GM13976 (cell line): ENCODE measurements around the gene CASKIN2.

Source experiments
- DNase-seq: peaks from one replicate; pipeline ENCODE4 v3.0.0; 2012; ENCODE audit warnings: low spot score
- in situ Hi-C: fragments of 300-500 bp; cut with MboI; formaldehyde crosslinking; loops from one replicate; pipeline ENCODE4 v1.12.0; 2022; ENCODE audit warnings: low sequenced_read_pairs, mixed read lengths, inconsistent platforms; ENCODE audit not compliant: unreplicated experiment
- TF ChIP-seq, protein P1 (sequence below): IDR thresholded peaks from 2 replicates; pipeline ENCODE4 v1.5.1; 2012; ENCODE audit warnings: borderline replicate concordance, mild to moderate bottlenecking; ENCODE audit not compliant: insufficient read depth; ENCODE audit errors: extremely low read depth, missing control alignments, control extremely low read depth

Gene CASKIN2

DNA sequence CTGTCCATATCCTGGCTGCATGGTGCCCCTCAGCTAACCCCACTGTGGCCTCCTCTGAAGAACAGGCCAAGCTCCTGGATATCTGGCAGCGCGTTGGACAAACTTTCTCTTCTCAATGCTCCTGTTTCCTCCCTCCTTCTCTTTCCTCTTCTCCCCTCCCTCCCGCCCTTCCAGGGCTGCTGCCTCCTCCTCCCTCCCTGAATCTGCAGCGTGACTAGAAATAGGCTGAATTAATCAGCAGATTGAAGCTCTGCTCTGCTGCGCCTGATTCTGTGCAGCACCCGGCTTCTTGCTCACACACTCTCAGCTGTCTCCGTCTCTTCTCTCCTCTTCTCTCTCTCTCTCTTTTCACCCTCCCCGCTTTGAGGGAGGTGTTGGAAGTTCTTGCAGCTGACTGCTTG, 39.1 kb downstream of the CASKIN2 start:
- no peak for DNase-seq
- TF ChIP-seq, protein P1, sequence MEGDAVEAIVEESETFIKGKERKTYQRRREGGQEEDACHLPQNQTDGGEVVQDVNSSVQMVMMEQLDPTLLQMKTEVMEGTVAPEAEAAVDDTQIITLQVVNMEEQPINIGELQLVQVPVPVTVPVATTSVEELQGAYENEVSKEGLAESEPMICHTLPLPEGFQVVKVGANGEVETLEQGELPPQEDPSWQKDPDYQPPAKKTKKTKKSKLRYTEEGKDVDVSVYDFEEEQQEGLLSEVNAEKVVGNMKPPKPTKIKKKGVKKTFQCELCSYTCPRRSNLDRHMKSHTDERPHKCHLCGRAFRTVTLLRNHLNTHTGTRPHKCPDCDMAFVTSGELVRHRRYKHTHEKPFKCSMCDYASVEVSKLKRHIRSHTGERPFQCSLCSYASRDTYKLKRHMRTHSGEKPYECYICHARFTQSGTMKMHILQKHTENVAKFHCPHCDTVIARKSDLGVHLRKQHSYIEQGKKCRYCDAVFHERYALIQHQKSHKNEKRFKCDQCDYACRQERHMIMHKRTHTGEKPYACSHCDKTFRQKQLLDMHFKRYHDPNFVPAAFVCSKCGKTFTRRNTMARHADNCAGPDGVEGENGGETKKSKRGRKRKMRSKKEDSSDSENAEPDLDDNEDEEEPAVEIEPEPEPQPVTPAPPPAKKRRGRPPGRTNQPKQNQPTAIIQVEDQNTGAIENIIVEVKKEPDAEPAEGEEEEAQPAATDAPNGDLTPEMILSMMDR = no peak
- in situ Hi-C loops = no loop called here

DNA sequence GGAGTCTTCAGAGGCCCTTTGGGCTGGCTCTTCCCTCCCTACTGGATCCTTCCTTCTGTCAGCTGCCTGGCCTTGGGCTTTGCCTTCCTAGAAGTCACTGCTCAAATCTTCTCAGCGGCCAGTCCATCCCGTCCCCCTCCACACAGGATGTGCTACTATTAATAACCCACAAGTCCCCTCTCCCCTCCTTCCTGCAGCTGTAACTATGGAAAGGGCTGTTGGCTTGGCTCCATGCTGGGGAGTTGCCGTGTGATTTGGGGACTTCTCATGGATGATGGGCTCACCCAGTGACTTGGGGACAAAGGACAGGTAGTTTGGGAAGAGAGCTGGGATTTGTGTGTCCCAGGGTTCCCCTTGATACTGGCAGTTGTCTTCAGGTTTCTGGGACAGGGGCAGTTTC, 39.5 kb downstream of the CASKIN2 start:
- DNase-seq = no peak
- in situ Hi-C loops = no loop called here
- TF ChIP-seq, protein P1 = no peak

DNA sequence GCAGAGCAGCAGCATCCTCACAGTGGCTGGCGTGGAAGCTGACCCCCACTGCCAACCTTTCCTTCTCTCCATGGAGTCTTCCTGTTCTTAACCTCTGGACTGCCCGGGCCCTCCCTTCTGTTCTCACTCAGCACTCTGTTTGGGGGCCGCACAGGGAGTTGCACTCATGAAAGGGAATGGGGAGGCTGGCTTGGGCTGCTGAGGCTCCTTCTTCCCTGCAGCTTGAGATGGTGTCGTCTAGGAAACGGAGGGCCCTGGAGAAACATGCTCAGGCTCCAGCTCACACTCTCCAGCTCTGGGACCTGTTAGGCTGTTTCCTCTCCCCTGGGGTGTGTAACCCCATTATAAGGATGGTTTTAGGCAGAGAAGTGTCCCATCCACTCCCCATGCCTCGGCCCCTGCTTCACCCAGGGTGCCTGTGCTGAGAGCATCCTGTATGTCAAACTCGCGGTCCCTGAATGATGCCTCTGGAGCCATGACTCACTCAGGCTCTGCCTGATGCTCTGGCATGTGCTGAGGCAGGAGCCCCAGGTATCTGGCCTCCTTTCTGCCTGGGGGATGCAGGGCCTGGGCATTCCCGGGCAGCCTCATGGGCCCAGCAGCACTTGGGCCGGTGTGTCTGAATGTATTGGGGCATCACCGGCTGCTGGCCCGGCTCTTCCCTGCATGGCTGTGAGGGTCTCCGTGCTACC, 40.0 kb downstream of the CASKIN2 start:
- in situ Hi-C loops = no loop called here
- DNase-seq = no peak
- TF ChIP-seq, protein P1 = no peak

DNA sequence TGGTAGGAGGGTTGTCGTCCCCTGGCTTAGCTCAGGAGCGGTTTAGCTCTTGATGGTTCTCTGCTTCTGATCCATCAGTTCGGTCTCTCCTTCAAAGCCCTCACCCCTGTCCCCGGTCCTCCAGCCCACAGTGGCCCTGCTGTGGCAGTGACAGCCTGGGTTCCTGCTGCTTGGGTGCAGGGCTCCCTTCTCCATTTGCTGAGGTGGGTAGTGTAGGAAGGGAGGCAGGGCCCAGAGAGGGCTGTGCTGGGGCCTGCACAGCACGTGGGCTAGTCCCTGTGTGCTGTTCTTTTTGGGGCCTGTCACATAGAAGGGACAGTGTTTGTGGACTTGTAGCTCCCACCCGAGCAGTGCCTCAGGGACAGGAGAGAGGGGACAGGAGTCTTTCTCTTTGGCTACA, 40.6 kb downstream of the CASKIN2 start:
- TF ChIP-seq, protein P1 = no peak
- in situ Hi-C loops = no loop called here
- no peak for DNase-seq

DNA sequence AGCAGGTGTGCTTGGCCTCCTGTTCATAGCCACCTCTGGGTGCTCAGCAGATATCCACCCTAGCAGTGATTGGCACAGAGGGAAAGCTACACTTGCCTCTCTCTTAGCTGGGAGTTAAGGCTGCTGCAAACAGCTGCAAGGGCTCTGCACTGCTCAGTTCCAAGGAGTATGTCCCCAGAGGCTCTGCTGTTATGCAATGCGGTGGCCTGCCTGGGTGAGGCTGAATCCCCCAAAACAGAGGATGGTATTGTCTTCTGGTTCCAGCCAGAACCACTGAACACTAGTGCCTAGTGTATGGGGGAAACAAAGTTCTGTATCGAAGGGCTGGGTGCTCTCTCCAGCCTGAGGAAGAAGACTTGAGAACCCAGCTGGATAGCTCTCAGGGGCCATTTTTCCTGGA, 42.1 kb downstream of the CASKIN2 start:
- DNase-seq = no peak
- in situ Hi-C loops = no loop called here
- TF ChIP-seq, protein P1 = no peak

DNA sequence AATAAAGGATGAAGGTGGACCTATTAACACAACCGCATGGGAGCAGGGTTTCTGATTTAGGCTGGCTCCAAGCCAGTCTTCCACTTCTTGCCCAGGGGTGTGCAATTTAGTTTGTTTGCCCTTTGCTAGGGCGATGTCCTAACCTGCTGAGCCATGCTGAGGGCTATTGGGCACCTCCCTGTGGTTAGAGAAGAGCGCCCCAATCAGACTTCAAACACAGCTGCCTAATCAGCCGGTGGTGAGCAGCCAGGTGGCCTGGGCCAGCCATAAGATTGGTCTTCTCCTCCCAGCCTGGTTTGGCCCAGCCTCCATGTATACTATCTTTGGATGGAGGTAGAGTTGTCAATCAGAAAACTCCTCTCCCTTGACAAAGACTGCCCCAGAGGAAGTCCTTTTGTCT, 43.2 kb downstream of the CASKIN2 start:
- in situ Hi-C loops = no loop called here
- TF ChIP-seq, protein P1 = no peak
- DNase-seq = no peak

- in situ Hi-C loops = no loop called here
- DNase-seq = no peak
- TF ChIP-seq, protein P1 = no peak
These were observed 44.1 kb downstream of the CASKIN2 start for GRCh38 chr17:75471207-75471606.
